CD4-positive, alpha-beta T cell treated with Interleukin-12 subunit alpha and Interleukin-12 subunit beta, for 1 hour (primary cell): Measurements from ENCODE around the gene MAPK8IP2.
A peak's percentile ranks its signal among the peaks of the same experiment; 100 is the strongest.
"Not testable (repeated sequence)": the region's sequence is repeated elsewhere in the genome, so short reads cannot be mapped to it uniquely, and the experiment has no call there.

Source experiments
- DNase-seq: peaks from one replicate; pipeline ENCODE4 v3.0.0-alpha.2; 2020

MAPK8IP2 gene

DNA sequence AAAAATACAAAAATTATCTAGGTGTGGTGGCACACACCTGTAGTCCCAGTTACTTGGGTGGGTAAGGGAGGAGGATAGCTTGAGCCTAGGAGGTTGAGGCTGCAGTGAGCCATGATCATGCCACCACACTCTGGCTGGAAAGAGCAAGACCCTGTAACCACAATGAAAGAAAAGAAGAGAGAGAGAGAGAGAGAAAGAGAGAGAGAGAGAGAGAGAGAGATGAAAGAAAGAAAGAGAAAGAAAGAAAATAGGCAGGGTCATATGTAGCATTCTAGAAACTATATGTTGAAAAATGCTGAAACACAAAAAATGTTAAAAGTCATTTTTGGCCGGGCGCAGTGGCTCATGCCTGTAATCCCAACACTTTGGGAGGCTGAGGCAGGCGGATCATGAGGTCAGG, 13.7 kb downstream of the MAPK8IP2 start:
- DNase-seq = not testable (repeated sequence)

DNA sequence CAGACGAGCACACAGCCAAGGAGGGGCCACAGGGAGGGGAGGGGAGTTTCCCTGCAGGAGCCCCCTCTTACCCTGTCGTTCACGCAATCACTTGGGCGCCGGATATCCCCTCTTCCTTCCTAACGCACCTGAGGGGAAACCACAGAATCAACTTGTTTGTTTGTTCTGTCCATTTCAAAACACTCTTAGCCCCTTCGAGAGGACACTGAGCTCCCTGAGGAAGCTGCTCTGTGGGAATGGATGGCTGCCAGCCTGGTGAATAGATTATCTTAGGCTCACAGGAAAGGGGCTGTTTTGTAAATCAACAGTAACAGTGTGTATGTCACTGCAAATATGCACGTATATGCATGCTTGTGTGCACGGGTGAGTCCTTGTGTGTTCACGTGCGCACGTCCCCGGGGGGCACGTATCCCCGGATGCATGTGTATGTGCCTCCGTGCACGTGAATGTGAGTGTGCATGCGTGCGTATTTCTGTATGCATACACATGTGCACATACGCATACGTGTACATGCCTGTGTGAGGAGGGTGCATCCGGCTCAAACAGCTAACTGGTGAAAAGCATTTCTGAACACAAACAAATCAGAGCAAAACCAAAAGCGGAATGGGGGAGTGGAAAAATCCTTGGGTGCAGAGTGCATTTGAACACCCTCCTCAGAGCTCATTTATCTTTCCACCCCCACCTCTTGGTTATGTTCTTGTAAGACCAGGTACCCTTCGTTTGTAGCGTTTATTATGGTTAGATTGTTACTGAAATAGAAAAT, 20.2 kb downstream of the MAPK8IP2 start:
- DNase-seq = peak; percentile 65

DNA sequence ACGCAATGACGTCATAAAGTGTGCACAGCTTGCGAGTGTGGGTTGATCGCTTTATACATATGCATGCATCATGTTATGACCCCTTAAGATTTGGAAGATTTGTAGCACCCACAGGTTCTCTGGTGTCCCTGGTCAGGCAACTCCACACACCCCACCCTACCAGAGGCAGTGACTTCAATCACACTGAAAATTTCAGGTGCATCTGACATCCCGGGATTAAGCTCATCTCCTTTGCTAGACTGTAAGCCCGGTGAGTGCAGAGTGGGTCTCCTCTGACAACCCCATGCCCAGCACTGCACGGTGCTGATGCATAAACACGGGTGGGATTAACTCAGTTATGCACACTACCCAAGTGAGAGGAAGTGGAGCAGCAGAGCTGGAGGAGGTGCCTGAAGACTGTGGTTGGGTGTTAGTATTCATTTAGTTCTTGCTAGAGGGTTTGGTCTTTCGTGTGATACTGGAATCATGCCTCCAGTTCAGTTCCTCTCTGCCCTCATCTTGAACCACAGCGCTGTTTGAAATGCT, 20.8 kb downstream of the MAPK8IP2 start:
- DNase-seq = peak; percentile 60

DNA sequence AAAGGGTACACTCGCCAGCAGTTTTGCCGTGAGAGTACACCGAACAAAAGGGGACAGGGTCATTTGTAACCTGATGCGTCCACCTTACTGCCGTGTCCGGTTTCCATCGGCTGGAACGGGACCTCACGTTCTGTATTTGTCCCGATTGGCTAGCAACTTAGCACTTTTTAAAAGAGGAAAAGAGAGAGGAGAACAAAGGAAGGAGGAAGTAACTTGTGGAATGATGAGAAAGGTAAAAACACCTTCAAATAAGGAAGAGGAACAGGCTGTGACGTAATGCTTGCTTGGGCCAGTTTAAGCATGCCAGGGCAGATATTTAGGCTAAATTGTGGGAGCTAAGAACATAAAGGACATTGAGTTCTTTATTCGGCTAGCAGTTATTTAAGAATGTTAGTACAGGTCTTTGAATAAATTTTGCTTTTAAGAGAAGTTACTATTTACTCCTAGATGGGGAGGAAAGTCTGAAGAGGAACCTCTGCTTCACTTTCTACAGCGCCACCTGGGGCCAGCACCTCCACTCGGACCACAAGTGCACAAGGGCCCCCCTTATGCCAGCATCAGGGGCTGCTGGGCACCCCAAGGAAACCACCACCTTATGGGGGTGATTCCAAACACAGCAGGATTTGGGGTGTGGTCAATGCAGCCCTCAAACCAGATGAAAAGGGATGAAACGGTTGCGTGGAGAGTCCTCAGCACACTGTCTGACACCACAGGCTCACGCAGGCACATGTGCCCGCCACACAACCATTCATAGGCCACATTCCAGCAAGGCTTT, 21.5 kb downstream of the MAPK8IP2 start:
- DNase-seq = peak; percentile 51

DNA sequence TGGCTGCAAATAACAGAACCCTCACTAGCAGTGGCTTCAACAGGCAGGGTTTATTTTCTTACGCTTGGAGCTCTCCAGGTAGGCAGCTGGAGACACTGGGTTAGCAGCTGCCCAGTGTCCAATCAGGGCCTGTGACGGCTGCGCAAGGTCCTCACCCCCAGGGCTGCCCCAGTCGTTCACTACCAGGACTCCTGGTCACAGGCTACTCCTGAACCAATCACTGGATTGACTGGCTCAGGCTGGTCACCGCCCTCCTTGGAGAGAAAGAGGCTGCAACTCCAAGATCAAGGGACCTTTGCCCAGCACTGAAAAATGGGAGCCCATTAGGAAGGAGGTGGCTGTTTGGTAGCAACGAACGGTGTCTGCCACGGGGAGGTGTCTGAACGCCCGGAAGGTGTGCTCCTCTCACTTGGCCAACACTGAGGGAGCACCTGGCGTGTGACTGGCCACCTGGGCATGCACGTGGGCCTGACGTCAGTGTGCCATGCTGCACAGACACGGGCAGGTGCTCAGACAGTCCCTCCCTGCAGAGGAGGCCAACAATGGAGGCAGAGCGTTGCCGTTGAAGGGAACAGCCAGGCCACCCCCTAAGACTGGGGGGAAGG, 22.2 kb downstream of the MAPK8IP2 start:
- DNase-seq = no peak

DNA sequence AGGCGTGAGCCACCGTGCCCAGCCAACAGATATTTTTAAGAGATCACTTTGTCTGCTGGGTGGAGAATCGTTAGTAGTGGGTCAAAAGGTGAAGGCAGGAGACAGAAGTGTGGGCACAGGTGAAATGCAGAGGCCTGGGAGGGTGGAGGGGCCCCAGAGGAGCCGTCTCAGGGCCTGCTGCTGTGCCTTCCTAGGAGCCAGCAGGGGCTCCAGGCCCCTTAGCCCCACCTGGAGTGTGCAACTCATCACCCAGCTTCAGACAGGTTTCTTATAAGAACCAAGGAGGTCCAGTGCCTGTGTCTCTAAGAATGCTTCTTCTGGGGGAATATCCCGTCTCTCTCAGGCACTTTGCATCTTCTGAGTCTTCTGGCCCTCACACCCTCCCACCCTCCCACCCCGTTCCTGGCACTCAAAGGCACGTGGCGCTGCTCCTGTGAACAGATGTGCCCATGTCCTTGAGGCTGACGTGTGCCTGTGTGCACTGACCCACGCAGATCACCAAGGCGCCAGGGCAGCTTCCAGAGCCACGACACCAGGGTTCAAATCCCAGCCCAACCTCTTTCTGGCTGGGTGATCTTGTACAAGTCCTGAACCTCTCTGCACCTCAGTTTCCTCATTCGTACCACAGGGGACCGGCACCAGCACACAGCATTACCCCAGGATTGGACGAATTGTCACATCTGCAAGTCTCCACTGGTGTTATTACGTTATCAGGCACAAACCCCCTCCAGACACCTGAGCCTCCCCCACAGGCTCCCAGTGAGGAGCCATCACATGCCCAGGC, 23.9 kb downstream of the MAPK8IP2 start:
- DNase-seq = no peak

DNA sequence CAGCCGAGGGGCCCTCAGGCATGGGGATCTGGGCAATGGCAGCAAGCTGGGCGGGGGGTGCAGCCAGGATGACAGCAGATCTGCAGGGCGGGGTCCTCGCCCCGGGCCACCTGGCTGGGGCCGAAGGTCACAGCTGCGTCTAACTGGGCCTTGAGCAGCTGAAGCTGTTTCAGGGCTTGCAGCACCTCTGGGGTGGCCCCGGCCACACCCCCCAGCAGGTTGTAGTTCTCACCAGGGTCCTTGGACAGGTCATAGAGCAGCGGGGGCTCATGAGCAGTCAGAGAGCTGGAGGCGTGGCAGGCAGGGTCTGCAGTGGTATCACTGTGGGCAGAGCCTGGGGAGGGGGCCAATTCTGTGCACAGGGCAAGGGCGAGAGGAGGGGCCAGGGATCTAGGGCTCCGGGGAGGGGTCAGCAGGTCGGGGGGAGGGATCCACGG, 24.6 kb downstream of the MAPK8IP2 start:
- DNase-seq = no peak

DNA sequence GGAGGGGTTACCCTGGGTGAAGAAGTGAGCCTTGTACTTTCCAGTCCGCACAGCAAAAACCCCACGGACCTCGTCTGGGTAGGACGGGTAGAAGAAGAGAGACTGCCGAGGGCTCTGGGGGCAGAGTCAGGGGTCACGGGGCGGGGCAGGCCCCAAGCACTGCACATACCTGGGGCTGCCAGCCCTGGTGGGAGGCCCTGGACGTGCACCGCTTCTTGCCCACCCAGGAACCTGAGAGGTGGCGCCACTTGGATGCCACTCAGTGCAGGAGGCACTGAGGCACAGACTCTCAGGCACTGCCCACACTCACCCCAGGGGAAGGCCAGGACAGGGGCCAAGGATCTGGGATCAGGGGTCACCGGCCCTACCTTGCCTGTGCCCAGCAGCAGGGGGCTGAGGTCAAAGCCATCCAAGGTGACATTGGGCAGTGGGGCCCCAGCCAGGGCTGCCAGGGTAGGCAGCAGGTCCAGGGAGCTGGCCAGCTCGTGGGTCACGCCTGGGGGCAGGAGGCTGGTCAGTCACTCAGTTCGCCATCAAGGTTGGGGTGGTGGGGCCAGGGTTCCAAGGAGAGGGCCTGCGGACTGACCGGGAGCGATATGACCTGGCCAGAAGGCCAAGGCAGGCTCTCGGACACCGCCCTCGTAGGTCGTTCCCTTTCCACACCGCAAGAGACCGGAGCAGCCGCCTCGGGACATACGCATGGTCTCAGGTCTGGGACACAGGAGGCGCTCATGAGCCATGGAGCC, 25.1 kb downstream of the MAPK8IP2 start:
- DNase-seq = no peak

DNA sequence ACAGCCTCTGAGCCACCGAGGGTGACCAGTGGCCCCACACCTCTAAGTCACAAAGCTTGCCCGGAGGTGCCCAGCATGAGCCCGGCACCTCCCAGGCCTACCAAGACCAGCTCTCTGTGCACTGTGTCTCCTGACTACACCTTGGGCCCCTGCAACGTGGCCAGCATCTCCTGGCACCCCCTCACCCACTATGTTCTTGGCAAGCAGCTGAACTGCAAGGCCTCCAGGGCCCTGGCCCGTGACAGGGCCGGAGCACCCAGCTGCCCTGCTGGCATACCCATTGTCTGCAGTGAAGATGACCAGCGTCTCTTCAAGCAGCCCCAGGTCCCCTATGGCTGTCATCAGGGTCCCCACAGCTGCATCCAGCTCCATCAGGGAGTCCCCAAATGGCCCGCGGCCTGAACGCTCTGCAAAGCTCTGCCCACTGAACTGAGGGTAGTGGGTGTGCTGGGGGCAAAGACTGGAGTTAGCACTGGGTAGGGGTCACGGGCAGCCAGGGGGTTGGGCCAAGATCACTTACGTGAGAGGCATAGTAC, 25.8 kb downstream of the MAPK8IP2 start:
- DNase-seq = no peak

DNA sequence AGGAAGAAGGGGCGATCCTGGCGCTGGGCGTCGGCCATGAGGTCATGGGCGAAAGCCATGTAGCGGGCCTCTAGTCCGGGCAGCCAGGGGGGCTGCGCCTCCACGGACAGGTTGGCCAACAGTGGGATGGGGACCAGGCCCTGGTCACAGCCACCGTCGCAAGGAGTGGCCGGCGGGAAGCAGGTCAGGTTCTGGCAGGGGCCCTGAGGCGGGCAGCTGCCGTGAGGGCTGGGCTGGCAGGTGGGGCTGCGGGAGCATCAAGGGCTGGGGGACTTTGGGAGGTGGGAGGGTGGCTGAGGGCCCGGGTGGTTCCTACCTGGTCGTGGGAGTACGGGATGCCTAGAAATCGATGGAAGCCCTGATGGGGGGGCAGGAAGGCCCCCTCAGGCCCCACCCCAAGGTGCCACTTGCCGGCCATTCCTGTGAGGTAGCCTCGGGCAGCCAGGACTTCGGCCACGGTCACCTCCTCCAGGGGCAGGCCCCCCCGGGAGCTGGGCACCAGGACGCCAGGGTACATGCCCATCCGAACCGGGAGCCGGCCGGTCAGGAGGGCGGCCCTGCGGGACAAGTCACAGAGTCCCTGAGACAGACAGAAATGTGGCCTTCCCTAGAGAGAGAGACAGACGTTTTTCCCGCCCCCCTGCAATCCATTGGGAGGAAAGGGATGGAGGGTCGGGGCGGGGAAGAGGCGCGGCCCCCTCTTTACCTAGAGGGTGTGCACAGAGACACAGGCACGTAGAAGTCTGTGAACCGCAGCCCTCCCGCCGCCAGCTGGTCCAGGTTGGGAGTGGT, 26.5 kb downstream of the MAPK8IP2 start:
- no peak for DNase-seq

DNA sequence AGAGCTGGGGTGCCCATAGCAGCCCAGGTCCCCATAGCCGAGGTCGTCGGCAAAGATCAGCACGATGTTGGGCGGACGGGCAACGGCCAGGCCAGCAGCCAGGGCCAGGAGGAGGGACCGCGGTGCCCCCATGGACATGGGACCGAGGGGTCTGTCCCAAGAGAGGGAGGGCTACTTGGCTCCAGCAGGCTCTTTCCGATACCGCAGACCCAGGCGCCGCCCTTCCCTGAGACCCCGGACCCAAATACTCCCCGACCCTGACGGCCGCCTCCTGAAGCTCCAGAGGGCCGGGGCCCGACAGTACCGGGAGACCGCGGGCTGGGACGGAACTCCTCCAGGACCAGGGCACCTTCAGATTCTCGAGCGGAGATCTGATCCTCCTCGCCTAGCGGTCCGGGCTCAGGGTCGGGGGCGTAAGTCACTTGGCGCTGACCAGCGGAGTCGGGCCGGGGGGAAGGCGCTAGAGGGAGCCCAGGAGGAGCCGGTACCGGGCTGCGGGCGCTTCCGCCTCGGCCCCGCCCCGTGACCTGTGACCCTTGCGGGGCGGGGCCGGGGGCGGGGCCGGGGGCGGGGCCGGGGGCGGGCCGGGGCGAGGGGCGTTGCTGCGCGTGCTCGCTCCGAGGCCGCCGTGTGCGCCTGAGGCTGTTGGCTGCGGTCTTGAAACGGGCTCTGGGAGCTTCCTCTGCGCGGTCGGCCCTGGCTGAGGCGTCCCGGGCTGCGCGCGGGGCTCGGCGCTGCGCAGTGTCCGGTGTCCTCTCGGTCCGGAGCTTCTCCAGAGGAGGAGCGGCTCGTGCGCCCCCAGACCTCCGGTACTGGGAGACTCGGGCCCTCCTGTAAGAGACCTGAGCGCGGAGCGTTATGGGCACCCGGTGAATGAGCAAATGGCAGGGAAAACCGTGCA, 27.3 kb downstream of the MAPK8IP2 start, which contains the start of gene ARSA:
TSS of gene ARSA (minus strand) at position 511 of the 901 bp plus-strand sequence. CDS start at position 138, 373 bp downstream.
- peak; percentile 85 for DNase-seq

DNA sequence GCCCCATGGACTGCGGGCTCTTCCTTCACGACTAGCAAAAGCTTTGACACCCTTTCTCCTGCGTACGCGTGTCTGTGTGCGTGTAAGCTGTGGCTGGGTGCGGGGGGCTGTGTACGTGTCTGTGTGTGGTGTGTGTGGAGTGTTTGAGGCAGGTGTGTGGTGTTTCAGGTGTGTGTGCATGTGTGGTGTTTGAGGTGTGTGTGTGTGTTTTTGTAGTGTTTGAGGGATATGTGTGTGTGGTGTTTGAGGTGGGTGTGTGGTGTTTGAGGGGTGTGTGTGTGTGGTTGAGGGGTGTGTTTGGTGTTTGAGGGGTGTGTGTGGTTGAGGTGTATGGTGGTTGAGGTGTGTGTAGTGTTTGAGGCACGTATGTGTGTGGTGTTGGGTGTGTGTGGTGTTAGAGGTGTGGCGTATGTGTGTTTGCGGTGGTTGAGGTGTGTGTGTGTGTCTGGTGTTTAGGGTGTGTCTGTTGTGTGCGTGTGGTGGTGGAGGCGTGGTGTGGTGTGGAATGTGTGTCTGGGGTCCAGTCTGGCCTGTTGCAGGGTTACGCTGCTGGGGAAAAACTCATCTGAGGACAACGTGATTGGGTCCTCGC, 28.0 kb downstream of the MAPK8IP2 start:
- DNase-seq = peak; percentile 70

DNA sequence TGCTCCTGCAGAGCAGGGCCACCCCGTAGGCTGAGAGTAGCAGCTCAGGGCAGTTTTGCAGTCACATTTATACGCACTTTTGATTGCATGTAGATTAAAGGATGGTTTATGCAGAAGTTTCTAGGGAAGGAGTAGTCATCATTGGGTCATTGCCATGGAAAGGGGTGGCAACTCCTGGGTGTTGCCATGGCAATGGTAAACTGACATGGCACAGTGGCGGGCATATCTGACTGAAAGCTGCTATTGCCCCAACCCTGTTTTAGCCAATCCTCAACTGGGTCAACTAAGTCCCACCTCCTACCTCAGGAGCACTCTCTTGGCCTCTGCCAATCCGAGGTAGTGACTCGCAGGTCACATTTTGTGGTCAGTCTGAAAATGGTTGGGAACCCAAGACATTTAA, 29.8 kb downstream of the MAPK8IP2 start:
- DNase-seq = no peak

DNA sequence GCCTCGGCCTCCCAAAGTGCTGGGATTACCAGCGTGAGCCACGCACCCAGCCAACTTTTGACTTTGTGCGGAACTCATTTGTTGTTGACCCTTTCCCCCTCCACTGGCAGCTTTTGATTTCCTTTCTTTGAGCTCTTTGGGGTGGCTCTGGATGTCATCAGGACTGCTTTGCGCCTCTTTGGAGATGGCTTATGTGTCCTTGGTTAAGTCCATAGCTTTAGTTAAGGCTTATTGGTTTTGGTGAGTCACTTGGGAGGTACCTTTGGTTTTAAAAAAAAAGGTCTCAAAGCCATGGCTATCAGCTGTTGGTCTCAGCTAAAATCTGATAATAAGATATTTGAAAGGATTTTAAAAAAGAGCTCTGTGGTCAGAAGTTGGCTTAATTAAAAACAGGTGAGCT, 32.5 kb downstream of the MAPK8IP2 start:
- DNase-seq = no peak

DNA sequence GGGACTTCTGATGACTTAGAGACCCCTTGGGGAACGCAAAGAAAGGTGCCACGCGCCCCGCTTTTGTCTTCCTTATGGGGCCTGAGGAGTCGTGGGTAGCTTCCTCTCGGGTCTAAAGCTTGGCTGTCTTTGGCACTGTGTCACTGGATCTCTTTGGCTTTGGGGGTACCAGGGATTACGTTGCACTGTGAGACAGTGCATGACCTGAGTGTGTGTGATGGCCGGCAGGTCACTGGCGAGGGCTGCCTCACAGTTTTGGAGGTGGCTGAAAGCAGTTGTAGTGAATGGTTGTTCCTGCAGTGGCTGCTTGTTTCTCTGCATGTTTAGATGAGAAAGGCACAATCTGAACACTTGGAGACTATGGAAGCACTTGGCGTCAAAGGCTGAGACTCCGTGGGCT, 33.2 kb downstream of the MAPK8IP2 start:
- no peak for DNase-seq

DNA sequence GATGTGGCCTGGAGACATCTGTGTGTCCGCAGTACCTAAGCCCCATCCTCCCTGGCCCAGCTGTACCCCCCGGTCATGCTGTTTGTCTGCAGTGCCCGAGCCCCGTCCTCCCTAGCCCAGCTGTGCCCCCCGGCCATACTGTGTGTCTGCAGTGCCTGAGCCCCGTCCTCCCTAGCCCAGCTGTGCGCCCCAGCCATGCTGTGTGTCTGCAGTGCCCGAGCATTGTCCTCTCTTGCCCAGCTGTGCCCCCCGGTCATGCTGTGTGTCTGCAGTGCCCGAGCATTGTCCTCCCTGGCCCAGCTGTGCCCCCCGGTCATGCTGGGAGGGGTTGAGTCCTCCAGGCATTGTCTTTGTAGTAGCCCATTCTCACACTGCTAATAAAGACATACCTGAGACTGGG, 35.0 kb downstream of the MAPK8IP2 start:
- DNase-seq = no peak

DNA sequence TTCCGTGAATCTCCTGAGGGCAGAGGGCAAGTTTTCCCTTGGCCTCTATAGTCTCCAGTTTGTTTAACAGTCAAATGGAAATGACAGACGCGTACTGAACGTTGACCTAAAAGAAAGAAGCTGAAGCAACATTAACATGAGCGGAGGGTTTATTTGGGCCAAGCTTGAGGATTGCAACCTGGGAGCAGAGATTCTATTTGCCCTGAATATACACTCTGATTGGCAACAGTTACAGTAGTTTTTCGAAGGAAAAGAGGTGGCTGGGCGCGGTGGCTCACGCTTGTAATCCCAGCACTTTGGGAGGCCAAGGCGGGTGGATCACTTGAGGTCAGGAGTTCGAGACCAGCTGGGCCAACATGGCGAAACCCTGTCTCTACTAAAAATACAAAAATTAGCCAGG, 39.7 kb downstream of the MAPK8IP2 start:
- not testable (repeated sequence) for DNase-seq

DNA sequence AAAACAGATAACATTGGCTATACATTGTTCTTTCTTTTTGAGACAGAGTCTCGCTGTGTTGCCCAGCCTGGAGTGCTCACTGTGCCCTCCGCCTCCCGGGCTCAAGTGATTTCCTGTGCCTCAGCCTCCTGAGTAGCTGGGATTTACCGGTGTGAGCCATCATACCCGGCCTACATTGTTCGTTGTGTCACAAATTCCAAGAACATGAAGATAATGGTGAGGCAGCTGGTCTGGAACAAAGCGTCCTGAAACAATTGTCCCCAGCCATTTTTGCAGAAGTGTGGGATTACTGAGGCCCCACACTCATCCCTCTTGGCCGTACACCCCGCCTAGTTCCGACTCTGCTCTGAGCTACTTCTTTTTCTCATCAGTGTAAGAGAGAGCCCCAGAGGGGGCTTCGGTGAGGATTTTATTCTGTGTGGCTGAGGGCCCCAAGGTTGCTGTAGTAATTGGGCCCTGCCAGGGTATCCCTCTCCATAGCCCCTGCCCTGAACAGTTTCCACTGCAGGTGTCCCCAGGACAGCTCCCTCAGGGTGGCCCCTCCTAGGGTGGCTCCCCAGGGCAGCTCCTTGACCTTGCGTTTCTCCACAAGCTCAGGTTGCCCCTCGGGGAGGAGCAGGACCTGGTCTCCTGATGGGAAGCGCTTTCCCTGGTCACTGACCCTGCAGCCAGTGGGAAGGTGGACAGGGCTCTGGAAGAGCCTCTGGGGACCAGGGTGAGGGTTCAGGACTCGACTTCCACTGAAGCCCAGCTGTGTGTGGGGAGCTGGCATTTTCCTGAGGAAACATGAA, 40.5 kb downstream of the MAPK8IP2 start:
- DNase-seq = no peak
